B cell (primary cell): ENCODE data around the gene ZIC2.

Experiments used
- EZH2 ChIP-seq: IDR thresholded peaks from 2 replicates; pipeline ENCODE4 v1.6.1; 2012; ENCODE audit warnings: borderline replicate concordance, low read depth, mild to moderate bottlenecking, moderate library complexity, low read length; ENCODE audit not compliant: insufficient read depth, poor library complexity, severe bottlenecking
- TF ChIP-seq, protein P1 (sequence below): fragments of 200-600 bp; IDR thresholded peaks from one replicate; pipeline ENCODE4 v1.8.0; 2022; ENCODE audit warnings: antibody characterized with exemption, mild to moderate bottlenecking

GRCh38 chr13:99993660-99994637 is 12.4 kb downstream of the ZIC2 start:
- TF ChIP-seq, protein P1, sequence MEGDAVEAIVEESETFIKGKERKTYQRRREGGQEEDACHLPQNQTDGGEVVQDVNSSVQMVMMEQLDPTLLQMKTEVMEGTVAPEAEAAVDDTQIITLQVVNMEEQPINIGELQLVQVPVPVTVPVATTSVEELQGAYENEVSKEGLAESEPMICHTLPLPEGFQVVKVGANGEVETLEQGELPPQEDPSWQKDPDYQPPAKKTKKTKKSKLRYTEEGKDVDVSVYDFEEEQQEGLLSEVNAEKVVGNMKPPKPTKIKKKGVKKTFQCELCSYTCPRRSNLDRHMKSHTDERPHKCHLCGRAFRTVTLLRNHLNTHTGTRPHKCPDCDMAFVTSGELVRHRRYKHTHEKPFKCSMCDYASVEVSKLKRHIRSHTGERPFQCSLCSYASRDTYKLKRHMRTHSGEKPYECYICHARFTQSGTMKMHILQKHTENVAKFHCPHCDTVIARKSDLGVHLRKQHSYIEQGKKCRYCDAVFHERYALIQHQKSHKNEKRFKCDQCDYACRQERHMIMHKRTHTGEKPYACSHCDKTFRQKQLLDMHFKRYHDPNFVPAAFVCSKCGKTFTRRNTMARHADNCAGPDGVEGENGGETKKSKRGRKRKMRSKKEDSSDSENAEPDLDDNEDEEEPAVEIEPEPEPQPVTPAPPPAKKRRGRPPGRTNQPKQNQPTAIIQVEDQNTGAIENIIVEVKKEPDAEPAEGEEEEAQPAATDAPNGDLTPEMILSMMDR: no peak
- no peak for TF ChIP-seq EZH2
